HG02678 (cell line): ENCODE data around the gene COL25A1.
"Not testable (repeated sequence)": the region's sequence is repeated elsewhere in the genome, so short reads cannot be mapped to it uniquely, and the experiment has no call there.

Source experiments
- ATAC-seq: cut with Tn5 transposase; IDR thresholded peaks from one replicate; pipeline ENCODE4 v1.9.1; 2021; ENCODE audit warnings: mild to moderate bottlenecking, moderate library complexity; ENCODE audit not compliant: unreplicated experiment

COL25A1 gene

GRCh38 chr4:108881986-108882385, 420.5 kb downstream of the COL25A1 start:
- no peak for ATAC-seq

GRCh38 chr4:108881190-108881589, 421.3 kb downstream of the COL25A1 start:
- no peak for ATAC-seq

- ATAC-seq: no peak
Measured at GRCh38 chr4:108878806-108879205, 423.7 kb downstream of the COL25A1 start.

GRCh38 chr4:108877821-108878220, 424.6 kb downstream of the COL25A1 start:
- ATAC-seq: no peak

- no peak for ATAC-seq
Measured at GRCh38 chr4:108874806-108875205, 427.7 kb downstream of the COL25A1 start.

GRCh38 chr4:108869970-108870369, 432.5 kb downstream of the COL25A1 start:
- ATAC-seq: not testable (repeated sequence)

GRCh38 chr4:108868606-108869227, 433.7 kb downstream of the COL25A1 start:
- no peak for ATAC-seq

GRCh38 chr4:108867476-108867875, 435.0 kb downstream of the COL25A1 start:
- ATAC-seq: no peak

GRCh38 chr4:108861334-108861733, 441.1 kb downstream of the COL25A1 start:
- no peak for ATAC-seq

- ATAC-seq: no peak
Measured at GRCh38 chr4:108854786-108855185, 447.7 kb downstream of the COL25A1 start.

GRCh38 chr4:108852691-108853090, 449.8 kb downstream of the COL25A1 start:
- ATAC-seq: no peak

- no peak for ATAC-seq
Measured at GRCh38 chr4:108851366-108851765, 451.1 kb downstream of the COL25A1 start.

GRCh38 chr4:108850219-108850649, 452.2 kb downstream of the COL25A1 start:
- no peak for ATAC-seq

- peak; percentile 96 for ATAC-seq
Measured at GRCh38 chr4:108849611-108850168, 452.8 kb downstream of the COL25A1 start.

GRCh38 chr4:108846568-108846967, 455.9 kb downstream of the COL25A1 start:
- no peak for ATAC-seq

GRCh38 chr4:108840426-108840975, 462.0 kb downstream of the COL25A1 start:
- no peak for ATAC-seq

GRCh38 chr4:108839333-108839732, 463.1 kb downstream of the COL25A1 start:
- ATAC-seq: no peak

- no peak for ATAC-seq
Measured at GRCh38 chr4:108838451-108838850, 464.0 kb downstream of the COL25A1 start.

- ATAC-seq: peak; percentile 54
Measured at GRCh38 chr4:108834835-108835384, 467.5 kb downstream of the COL25A1 start.

GRCh38 chr4:108834166-108834834, 468.2 kb downstream of the COL25A1 start:
- no peak for ATAC-seq

GRCh38 chr4:108833046-108833445, 469.4 kb downstream of the COL25A1 start:
- ATAC-seq: no peak

- ATAC-seq: no peak
Measured at GRCh38 chr4:108831886-108832285, 470.6 kb downstream of the COL25A1 start.
